HG03469 (cell line): ENCODE results near the gene PIAS4.

ENCODE experiments used
- ATAC-seq: cut with Tn5 transposase; IDR thresholded peaks from one replicate; pipeline ENCODE4 v1.9.1; 2021; ENCODE audit warnings: mild to moderate bottlenecking, moderate library complexity, moderate number of reproducible peaks; ENCODE audit not compliant: unreplicated experiment

The PIAS4 gene

GRCh38 chr19:4057931-4058692, 50.6 kb downstream of the PIAS4 start:
- no peak for ATAC-seq

GRCh38 chr19:4058693-4059452, 51.3 kb downstream of the PIAS4 start:
- no peak for ATAC-seq

DNA sequence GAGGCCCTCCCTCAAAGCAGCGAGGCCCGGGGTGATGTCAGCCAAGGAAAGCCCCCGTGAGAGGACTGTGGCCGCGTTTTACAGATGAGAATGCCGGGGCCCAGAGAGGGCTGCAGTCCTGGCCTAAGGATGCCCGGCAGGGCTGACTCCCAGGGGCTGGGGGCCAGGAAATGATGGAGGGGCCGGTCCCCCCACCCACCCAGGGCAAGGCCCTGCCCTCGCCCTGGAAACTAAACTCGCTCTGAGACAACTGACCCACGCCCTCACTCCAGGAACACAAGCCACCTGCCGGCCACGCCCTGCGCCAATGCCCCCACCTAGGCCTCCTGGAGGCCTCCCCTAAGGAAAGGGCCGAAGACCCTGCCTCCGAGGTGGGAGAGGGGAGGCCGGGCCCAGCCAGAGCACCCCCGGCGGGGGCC, 51.9 kb downstream of the PIAS4 start:
- ATAC-seq = no peak

- no peak for ATAC-seq
Observed at GRCh38 chr19:4059891-4060620, 52.5 kb downstream of the PIAS4 start.

GRCh38 chr19:4060621-4061177, 53.2 kb downstream of the PIAS4 start:
- ATAC-seq = no peak

- ATAC-seq = no peak
Observed at GRCh38 chr19:4061178-4061682, 53.7 kb downstream of the PIAS4 start.

GRCh38 chr19:4061683-4062418, 54.3 kb downstream of the PIAS4 start:
- no peak for ATAC-seq

DNA sequence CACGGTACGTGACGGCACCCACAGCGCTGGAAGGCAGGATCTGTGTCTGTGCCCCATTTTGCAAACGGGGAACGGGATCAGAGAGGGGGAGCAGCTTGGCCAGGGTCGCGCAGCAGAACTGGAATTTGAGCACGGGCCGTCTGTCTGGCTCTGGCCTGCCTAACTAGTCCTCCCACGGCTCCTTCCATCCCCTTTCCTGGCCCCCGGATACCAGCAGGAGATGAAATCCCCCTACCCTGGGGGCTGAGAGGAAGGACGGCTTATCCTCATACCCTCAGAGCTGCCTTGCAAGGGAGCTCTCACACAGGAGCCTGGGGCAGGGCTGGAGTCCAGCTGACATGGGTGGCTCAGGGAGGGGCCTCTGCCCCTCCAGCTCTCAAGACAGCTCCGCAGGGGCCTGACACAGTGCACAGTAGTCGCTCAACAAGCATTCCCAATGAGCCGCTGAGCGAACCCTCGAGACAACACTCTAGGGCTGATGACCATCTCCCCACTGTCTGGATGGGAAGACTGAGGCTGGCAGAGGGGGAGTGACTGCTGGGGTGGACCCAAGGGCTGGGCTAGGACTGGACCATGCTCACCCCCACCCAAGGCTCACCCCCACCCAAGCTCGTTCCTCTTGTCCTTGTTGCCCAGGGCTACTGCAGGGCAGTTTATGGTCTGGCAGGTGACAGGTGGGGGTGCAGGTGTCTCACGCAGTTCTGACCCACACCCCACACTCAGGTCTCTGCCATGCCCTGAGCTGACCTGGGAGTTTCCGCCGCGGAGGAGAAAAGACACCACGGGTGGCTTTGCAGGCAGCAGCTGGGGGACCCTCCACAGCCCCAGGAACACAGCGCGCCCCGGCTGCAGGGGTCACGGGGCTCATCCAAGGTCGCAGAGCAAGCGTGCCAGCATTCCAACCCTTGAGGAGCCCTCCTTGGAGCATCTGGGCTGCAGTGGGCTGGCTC, 55.2 kb downstream of the PIAS4 start:
- no peak for ATAC-seq

- no peak for ATAC-seq
Observed at GRCh38 chr19:4063369-4064148, 56.0 kb downstream of the PIAS4 start.

DNA sequence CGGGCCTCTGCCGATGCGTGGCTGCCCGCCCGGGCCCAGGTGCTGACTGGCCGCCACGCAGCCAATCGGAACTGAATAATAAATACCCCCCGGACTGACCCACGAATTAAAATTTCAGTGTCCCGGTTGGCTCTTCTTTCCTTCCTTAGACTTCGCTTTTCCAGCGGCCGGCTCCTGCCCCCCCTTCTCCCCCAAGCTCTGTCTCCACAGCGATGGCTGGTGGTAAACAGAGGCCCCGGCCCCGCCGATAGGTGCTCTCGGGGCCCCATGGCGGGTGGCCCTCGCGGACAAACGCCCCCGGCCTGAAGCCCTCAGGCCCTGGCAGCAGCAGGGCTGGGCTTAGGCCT, 56.6 kb downstream of the PIAS4 start:
- no peak for ATAC-seq

DNA sequence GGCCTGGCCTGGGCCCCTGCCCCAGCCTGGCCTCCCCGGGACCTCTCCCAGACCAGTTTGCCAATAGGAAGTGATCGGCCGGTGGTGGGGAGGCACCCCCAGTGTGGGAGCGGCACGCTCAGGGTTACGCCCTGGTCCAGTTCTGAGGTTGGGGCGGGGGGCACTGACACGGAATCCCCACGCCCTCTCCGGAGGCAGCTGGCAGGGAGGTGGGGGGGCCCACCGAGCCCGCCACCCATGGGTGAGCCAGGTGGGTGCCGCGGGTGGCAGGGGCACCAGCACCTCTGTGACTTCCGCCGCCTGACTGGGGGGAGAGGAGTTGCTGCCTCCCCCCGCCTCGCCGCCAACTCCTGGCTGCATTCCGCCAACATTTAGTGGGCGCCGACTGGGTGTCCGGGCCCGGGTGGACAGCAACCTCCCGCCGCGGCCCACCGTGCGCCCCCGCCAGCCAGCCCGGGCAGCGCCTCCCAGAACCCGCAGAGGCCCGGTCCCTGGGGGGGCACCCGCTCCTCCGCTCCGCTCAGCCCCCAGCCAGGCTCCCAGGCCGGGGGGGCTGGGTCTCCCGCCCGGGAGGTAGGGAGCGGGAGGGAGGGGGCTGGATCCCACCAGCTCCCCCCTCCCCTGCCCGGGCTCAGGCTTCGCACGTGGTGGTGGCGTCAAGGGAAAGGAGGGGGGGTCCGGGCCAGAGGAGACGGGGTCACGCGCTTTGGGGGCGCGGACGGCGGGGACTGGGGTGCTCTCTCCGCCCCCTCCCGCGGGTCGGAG, 57.1 kb downstream of the PIAS4 start:
- no peak for ATAC-seq

- ATAC-seq = peak; percentile 62
Observed at GRCh38 chr19:4065430-4066175, 58.1 kb downstream of the PIAS4 start.

- no peak for ATAC-seq
Observed at GRCh38 chr19:4066176-4066606, 58.7 kb downstream of the PIAS4 start.

GRCh38 chr19:4066682-4067395, 59.3 kb downstream of the PIAS4 start, which contains the start of gene ZBTB7A:
TSS of gene ZBTB7A (minus strand) at chr19:4066899. CDS start at chr19:4055232, 11,667 bp downstream.
- no peak for ATAC-seq

- no peak for ATAC-seq
Observed at GRCh38 chr19:4067396-4068046, 60.0 kb downstream of the PIAS4 start.
